H1 (cell line): ENCODE measurements around the gene ITGA4. TPM values are rescaled to one million over a fixed set of nuclear protein-coding genes. Genes with fewer than 3 reads are reported as not detected.

Source experiments
- EZH2 ChIP-seq: fragments of 200-600 bp; sonication (generic); IDR thresholded peaks from 2 replicates; pipeline ENCODE4 v1.7.1; 2012; ENCODE audit warnings: low read depth, mild to moderate bottlenecking, moderate library complexity, low read length, inconsistent platforms; ENCODE audit not compliant: severe bottlenecking
- GABPA ChIP-seq: IDR thresholded peaks from 2 replicates; pipeline ENCODE4 v1.6.1; 2011; ENCODE audit warnings: mild to moderate bottlenecking, low read length, moderate library complexity, borderline replicate concordance; ENCODE audit not compliant: insufficient read depth
- JUND ChIP-seq: IDR thresholded peaks from 2 replicates; pipeline ENCODE4 v1.6.1; 2011; ENCODE audit warnings: mild to moderate bottlenecking, improper control_type of control experiment, low read length
- MAFK ChIP-seq: IDR thresholded peaks from 2 replicates; pipeline ENCODE4 v1.6.1; 2012; ENCODE audit warnings: low read depth, mild to moderate bottlenecking, improper control_type of control experiment, low read length
- PHF8 ChIP-seq: fragments of 200-600 bp; sonication (generic); conservative IDR thresholded peaks from 2 replicates; pipeline ENCODE4 v1.7.1; 2012; ENCODE audit warnings: low read depth, mild to moderate bottlenecking, inconsistent platforms, low read length, moderate library complexity
- RNF2 ChIP-seq: fragments of 200-900, 300-1000 bp; sonication (generic); IDR thresholded peaks from 2 replicates; pipeline ENCODE4 v1.7.1; 2016; ENCODE audit warnings: borderline replicate concordance, low read depth, mild to moderate bottlenecking, antibody characterized with exemption, low read length; ENCODE audit not compliant: poor library complexity, severe bottlenecking; ENCODE audit errors: missing control alignments
- RXRA ChIP-seq: IDR thresholded peaks from 2 replicates; pipeline ENCODE4 v1.6.1; 2011; ENCODE audit warnings: low read depth, mild to moderate bottlenecking, low read length, moderate library complexity; ENCODE audit not compliant: insufficient read depth
- polyA plus RNA-seq, 7 experiments: library from polyadenylated mRNA; depleted of rRNA in 3 of 7; stranded (reverse) in 5 of 7; unstranded in 2 of 7; fragments of >200 nt in 5 of 7; fragments of 200-250 nt in 2 of 7; gene quantifications; 1 replicate in 5 of 7; 2 replicates in 1 of 7; 4 replicates in 1 of 7; pipeline versions ENCODE4 v1.2.1 to v1.2.3, GENCODE V29; 2011 to 2013; ENCODE audit warnings: missing spikeins in 2 of 7, mixed read lengths in 2 of 7
- total RNA-seq: library from RNA; stranded (reverse); fragmentation: NEBNext Ultra II Directional; extraction: Animal tissue kit (Norgen Biotek cat#: 25700); gene quantifications from 2 replicates; pipeline ENCODE4 v1.2.1, GENCODE V29; 2021
- TF ChIP-seq, protein P1 (sequence below): fragments of 300-600 bp; sonication (generic); IDR thresholded peaks from 2 replicates; pipeline ENCODE4 v1.7.1; 2012; ENCODE audit warnings: low read length, moderate library complexity, mild to moderate bottlenecking, inconsistent platforms; ENCODE audit not compliant: insufficient replicate concordance
- TF ChIP-seq, protein P2 (sequence below): IDR thresholded peaks from 2 replicates; pipeline ENCODE4 v1.6.1; 2011; ENCODE audit warnings: low read length, improper control_type of control experiment

Gene ITGA4
- total and polyA plus RNA-seq, 2 of the 8 experiments (the other 6 are each of a cell fraction or from before 2014, with no cell fraction given), result 0.60 to 2.1 TPM

DNA sequence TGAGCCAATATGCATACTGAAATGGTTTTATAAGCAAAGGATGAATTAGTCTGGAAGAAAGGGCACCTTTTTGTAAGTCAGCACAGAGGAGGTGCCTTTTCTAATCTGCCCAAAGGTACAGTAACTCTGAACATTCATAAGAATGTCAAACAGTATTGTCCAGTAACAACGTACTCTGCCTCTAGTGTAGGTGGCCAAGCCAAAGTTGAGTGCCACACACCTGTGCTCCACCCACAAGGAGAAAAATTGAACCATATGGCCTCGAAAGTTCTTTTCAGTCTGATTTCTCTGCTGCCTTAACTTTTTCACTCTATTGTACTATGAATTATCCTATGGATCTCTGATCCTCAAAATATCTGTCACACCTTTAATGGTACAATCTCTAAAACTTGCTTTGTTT is 112.9 kb downstream of the ITGA4 start (continued):
- TF ChIP-seq, protein P1, sequence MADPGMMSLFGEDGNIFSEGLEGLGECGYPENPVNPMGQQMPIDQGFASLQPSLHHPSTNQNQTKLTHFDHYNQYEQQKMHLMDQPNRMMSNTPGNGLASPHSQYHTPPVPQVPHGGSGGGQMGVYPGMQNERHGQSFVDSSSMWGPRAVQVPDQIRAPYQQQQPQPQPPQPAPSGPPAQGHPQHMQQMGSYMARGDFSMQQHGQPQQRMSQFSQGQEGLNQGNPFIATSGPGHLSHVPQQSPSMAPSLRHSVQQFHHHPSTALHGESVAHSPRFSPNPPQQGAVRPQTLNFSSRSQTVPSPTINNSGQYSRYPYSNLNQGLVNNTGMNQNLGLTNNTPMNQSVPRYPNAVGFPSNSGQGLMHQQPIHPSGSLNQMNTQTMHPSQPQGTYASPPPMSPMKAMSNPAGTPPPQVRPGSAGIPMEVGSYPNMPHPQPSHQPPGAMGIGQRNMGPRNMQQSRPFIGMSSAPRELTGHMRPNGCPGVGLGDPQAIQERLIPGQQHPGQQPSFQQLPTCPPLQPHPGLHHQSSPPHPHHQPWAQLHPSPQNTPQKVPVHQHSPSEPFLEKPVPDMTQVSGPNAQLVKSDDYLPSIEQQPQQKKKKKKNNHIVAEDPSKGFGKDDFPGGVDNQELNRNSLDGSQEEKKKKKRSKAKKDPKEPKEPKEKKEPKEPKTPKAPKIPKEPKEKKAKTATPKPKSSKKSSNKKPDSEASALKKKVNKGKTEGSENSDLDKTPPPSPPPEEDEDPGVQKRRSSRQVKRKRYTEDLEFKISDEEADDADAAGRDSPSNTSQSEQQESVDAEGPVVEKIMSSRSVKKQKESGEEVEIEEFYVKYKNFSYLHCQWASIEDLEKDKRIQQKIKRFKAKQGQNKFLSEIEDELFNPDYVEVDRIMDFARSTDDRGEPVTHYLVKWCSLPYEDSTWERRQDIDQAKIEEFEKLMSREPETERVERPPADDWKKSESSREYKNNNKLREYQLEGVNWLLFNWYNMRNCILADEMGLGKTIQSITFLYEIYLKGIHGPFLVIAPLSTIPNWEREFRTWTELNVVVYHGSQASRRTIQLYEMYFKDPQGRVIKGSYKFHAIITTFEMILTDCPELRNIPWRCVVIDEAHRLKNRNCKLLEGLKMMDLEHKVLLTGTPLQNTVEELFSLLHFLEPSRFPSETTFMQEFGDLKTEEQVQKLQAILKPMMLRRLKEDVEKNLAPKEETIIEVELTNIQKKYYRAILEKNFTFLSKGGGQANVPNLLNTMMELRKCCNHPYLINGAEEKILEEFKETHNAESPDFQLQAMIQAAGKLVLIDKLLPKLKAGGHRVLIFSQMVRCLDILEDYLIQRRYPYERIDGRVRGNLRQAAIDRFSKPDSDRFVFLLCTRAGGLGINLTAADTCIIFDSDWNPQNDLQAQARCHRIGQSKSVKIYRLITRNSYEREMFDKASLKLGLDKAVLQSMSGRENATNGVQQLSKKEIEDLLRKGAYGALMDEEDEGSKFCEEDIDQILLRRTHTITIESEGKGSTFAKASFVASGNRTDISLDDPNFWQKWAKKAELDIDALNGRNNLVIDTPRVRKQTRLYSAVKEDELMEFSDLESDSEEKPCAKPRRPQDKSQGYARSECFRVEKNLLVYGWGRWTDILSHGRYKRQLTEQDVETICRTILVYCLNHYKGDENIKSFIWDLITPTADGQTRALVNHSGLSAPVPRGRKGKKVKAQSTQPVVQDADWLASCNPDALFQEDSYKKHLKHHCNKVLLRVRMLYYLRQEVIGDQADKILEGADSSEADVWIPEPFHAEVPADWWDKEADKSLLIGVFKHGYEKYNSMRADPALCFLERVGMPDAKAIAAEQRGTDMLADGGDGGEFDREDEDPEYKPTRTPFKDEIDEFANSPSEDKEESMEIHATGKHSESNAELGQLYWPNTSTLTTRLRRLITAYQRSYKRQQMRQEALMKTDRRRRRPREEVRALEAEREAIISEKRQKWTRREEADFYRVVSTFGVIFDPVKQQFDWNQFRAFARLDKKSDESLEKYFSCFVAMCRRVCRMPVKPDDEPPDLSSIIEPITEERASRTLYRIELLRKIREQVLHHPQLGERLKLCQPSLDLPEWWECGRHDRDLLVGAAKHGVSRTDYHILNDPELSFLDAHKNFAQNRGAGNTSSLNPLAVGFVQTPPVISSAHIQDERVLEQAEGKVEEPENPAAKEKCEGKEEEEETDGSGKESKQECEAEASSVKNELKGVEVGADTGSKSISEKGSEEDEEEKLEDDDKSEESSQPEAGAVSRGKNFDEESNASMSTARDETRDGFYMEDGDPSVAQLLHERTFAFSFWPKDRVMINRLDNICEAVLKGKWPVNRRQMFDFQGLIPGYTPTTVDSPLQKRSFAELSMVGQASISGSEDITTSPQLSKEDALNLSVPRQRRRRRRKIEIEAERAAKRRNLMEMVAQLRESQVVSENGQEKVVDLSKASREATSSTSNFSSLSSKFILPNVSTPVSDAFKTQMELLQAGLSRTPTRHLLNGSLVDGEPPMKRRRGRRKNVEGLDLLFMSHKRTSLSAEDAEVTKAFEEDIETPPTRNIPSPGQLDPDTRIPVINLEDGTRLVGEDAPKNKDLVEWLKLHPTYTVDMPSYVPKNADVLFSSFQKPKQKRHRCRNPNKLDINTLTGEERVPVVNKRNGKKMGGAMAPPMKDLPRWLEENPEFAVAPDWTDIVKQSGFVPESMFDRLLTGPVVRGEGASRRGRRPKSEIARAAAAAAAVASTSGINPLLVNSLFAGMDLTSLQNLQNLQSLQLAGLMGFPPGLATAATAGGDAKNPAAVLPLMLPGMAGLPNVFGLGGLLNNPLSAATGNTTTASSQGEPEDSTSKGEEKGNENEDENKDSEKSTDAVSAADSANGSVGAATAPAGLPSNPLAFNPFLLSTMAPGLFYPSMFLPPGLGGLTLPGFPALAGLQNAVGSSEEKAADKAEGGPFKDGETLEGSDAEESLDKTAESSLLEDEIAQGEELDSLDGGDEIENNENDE, result no peak
- no peak for TF ChIP-seq RXRA
- no peak for TF ChIP-seq GABPA
- no peak for TF ChIP-seq EZH2
- TF ChIP-seq RNF2, result no peak
- TF ChIP-seq JUND, result no peak
- TF ChIP-seq PHF8, result no peak
- TF ChIP-seq, protein P2, sequence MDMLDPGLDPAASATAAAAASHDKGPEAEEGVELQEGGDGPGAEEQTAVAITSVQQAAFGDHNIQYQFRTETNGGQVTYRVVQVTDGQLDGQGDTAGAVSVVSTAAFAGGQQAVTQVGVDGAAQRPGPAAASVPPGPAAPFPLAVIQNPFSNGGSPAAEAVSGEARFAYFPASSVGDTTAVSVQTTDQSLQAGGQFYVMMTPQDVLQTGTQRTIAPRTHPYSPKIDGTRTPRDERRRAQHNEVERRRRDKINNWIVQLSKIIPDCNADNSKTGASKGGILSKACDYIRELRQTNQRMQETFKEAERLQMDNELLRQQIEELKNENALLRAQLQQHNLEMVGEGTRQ, result no peak
- TF ChIP-seq MAFK, result no peak
